ENCODE data around the gene SCRN1.

Gene SCRN1, protein sequence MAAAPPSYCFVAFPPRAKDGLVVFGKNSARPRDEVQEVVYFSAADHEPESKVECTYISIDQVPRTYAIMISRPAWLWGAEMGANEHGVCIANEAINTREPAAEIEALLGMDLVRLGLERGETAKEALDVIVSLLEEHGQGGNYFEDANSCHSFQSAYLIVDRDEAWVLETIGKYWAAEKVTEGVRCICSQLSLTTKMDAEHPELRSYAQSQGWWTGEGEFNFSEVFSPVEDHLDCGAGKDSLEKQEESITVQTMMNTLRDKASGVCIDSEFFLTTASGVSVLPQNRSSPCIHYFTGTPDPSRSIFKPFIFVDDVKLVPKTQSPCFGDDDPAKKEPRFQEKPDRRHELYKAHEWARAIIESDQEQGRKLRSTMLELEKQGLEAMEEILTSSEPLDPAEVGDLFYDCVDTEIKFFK

DNA sequence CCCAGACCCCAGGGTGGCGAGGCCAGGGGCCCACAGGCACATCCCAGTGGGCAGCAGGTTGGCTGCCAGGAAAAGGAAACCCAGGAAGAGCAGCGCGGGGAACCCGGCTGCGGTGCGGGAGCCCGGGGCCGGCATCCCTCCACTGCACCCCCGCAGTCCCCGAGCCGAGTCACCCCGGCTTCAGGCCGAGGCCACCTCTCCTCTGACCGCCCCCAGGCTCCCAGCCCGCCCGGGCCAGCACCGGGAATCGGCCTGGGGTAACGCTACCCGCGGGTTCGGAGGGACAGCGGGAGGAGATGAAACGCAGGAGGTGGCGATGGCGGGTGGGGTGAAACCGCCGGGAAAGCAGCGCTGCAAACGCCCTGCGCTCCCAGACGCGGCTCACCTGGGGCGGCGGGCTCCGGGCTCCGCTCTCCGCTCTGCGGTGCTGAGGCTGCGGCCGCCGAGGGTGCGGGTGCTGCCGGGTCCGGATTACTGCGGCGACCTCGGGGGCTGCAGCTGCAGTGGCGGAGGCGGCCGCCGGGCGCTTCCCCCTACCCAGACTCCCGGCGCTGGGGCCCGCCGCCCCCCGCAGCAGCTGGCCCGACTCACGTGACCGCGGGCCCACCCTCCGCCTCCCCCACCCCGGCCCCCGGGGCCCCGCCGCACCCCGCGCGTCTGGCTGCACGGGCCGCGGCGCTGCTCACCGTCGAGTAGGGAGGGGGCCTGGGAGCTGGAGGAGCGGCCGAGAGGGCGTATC is at the start of gene SCRN1:
TSS of gene SCRN1 (minus strand) at position 545 of the 739 bp plus-strand sequence. CDS start 20,734 bp downstream, outside the sequence.
- DNase-seq (ENCODE audit: low read depth in 4 of 4, low spot score in 1 of 4): no peak

DNA sequence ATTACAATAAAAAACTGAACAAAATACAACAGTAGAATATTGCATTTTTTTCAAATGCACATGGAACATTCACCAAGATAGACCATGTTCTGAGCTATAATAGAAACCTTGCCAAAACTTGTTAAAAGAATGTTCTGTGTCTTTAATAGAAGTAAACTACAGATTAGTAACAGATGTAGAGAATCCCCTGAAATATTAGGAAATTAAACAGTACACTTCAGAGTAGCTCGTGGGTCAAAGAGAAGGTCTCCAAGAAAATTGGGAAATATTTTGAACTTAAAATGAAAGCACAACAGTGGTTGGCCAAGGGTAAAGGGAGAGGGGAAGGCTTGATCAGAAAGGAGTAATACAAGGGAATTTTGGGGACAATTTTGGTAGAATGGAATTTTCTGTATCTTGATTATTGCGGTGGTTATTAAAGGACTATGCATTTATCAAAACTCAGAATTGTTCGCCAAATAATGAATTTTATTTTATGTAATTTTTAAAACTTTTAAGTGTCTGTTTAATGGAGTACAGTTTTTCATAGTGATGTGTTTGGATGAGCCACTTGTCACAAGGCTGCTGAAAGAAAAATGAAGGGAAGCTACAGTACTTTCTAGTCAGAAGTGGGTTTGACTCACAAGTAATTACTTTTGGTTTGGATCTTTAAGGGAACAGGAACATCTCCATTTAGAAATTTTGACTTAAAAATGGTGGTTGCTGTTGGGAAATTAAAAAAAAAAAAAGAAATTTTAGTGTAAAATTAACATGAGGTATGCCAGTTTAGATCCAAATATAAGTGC is 48.8 kb upstream of the SCRN1 start:
- DNase-seq (ENCODE audit: low read depth in 4 of 4, low spot score in 1 of 4): no peak

- no peak for DNase-seq (ENCODE audit: low read depth in 4 of 4, low spot score in 1 of 4)
Observed at GRCh38 chr7:30036220-30036619, 46.6 kb upstream of the SCRN1 start.

GRCh38 chr7:30034501-30034900 is 44.9 kb upstream of the SCRN1 start:
- DNase-seq (ENCODE audit: low read depth in 4 of 4, low spot score in 1 of 4): no peak

DNA sequence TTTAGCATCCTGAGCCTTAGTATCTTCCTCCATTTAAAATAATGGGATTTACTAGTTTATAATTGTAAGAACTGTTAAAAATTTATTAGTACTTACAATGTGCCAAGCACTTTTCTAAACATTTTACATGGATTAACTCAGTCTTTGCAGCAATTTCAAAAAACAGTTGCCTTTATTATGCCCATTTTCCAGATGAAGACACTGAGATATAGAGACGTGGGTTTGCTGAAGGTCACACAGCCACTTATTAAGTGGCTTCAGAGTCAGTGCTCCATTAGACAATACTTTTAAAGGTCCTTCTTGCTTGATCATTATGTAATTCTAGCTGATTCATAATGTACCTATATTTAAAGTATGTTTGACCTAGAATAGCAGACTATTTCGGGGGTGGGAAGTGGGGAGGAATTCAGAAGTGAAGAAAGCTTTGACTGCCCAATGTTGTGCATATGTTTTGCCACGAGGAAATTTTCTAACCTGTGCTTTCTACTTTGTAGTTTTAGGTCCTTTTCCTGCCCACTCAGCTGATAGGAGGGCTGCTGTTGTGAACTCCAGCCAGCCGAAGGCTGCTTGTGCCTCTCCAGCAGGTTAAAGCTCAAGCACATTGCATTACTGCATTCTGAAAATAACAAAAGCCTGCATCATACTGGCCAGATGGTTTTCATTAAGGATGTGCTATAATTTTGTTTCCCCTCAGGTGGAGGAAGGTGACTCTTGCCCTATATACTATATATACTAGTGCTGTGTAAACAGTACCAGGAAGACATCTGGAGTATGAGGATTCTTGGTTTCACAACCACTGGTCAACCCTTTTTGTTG is 42.9 kb upstream of the SCRN1 start:
- DNase-seq (ENCODE audit: low read depth in 4 of 4, low spot score in 1 of 4): no peak

- DNase-seq (ENCODE audit: low read depth in 4 of 4, low spot score in 1 of 4): no peak
Observed at GRCh38 chr7:30029696-30030095, 40.1 kb upstream of the SCRN1 start.

- DNase-seq (ENCODE audit: low read depth in 4 of 4, low spot score in 1 of 4): no peak
Observed at GRCh38 chr7:30028749-30029635, 39.4 kb upstream of the SCRN1 start.

DNA sequence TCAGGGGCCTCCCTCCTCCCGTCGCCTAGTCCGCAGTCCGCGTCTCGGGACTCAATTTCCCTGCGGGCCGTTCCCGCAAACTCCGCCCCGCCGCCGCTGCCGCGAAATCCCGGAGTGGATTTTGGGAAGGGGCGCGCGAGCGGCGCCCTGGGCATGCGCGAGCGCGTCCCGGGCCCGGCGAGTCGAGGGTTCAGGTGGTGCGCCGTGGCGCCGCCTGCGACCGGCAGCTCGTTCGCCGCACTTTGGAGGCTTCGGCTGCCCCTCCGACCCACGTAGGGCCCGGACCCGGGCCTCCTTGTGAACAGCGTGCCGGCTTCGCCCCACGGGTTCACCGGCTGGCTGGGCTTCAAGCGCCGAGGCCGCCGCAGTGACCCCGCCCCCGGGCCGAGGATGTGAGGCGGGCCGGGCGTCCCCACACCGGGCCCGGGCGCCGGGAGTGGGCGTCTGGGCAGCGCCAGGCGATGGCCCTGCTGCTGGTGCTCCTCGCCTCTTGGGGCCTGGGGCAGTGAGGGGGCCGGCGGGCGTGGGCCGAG is 38.7 kb upstream of the SCRN1 start, which contains the start of gene PLEKHA8:
TSS of gene PLEKHA8 (plus strand) at position 197 of the 533 bp plus-strand sequence. CDS start 351 bp downstream, outside the sequence.
- peak; percentile 66 to 84 (median 84) for DNase-seq (ENCODE audit: low read depth in 4 of 4, low spot score in 1 of 4)

GRCh38 chr7:30027740-30028215 is 38.2 kb upstream of the SCRN1 start:
- no peak for DNase-seq (ENCODE audit: low read depth in 4 of 4, low spot score in 1 of 4)

- DNase-seq (ENCODE audit: low read depth in 4 of 4, low spot score in 1 of 4): no peak
Observed at GRCh38 chr7:30027065-30027456, 37.5 kb upstream of the SCRN1 start.

DNA sequence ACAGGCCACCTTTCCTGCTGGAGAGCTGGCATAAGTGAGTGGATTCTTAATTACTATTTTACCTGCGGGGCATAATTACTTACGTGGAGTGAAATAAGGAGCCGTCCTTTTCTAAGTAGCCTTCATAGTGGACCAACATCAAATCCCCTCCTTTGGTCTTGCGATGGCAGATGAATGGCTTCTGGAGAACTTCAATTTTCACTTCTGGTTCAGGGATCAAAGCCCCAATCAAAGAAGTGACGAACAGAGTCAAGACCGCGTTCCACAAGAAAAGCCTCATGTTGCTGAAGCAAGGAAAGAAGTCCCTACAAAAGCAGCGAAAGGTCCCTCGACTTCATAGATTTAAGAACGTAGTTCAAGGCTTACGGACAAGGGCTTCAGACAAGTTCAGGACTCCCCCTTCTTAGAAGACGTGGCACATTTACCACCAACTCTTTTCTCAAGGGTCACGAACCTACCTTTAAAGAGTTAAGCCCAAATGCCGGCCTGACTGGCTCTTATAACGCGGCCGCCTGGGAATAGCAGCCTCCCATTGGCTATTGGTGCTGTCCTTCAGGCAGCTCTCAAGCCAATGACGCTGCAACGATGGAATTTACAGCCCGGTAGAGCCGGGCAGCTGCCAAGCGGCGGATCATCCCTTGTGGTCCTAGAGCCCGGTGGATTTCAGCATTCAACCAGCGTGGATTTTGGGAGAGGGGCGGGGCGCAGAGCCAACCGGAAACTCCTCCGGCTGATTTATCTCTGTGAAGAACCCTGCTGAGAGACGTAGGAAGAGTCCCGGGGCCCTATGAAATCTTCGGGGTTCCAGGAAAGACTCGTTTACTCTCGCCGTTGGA is 36.8 kb upstream of the SCRN1 start, which contains the start of gene FKBP14:
TSS of gene FKBP14 (minus strand) at position 474 of the 836 bp plus-strand sequence. CDS start at position 280, 194 bp downstream.
- peak; percentile 74 to 83 (median 80) for DNase-seq (ENCODE audit: low read depth in 4 of 4, low spot score in 1 of 4)

DNA sequence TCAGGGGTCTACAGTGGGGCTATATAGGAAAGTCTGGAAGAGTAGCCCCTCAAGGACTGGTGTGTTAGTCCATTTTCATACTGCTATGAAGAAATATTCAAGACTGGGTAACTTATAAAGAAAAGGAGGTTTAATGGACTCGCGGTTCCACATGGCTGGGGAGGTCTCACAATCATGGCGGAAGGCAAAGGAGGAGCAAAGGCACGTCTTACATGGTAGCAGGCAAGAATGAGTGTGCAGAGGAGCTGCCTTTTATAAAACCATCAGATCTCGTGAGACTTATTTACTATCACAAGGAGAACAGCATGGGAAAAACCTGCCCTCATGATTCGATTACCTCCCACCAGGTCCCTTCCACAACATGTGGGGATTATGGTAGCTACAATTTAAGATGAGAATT is 33.9 kb upstream of the SCRN1 start:
- DNase-seq (ENCODE audit: low read depth in 4 of 4, low spot score in 1 of 4): no peak

- DNase-seq (ENCODE audit: low read depth in 4 of 4, low spot score in 1 of 4): no peak
Observed at GRCh38 chr7:30022991-30023390, 33.4 kb upstream of the SCRN1 start.

DNA sequence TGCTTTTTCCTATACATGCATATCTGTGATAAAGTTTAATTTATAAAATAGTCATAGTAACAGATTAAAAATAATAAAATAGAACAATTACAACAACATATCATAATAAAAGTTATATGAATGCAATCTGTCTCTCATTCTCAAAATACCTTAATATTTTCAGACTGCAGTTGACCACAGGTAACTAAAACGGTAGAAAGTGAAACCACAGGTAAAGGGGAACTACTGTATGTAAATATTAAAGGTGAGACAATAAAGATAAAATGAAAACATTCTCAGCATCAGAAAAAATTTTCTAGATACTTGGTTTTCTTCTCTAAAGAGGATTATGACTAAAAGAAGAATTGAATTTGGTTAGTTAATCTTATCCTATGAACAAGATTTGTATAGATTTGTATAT is 30.9 kb upstream of the SCRN1 start:
- no peak for DNase-seq (ENCODE audit: low read depth in 4 of 4, low spot score in 1 of 4)

- DNase-seq (ENCODE audit: low read depth in 4 of 4, low spot score in 1 of 4): no peak
Observed at GRCh38 chr7:30019960-30020359, 30.4 kb upstream of the SCRN1 start.

GRCh38 chr7:30019387-30019786 is 29.8 kb upstream of the SCRN1 start:
- no peak for DNase-seq (ENCODE audit: low read depth in 4 of 4, low spot score in 1 of 4)

- no peak for DNase-seq (ENCODE audit: low read depth in 4 of 4, low spot score in 1 of 4)
Observed at GRCh38 chr7:30018451-30018850, 28.9 kb upstream of the SCRN1 start.

GRCh38 chr7:30012757-30013156 is 23.2 kb upstream of the SCRN1 start:
- DNase-seq (ENCODE audit: low read depth in 4 of 4, low spot score in 1 of 4): no peak
